GM21825 (cell line): ENCODE measurements around the gene HTRA1.

Source experiments
- ATAC-seq: cut with Tn5 transposase; IDR thresholded peaks from one replicate; pipeline ENCODE4 v1.9.1; 2021; ENCODE audit warnings: mild to moderate bottlenecking, moderate library complexity; ENCODE audit not compliant: unreplicated experiment

Gene HTRA1

GRCh38 chr10:122550427-122550826 lies 89.1 kb downstream of the HTRA1 start:
- ATAC-seq = no peak

DNA sequence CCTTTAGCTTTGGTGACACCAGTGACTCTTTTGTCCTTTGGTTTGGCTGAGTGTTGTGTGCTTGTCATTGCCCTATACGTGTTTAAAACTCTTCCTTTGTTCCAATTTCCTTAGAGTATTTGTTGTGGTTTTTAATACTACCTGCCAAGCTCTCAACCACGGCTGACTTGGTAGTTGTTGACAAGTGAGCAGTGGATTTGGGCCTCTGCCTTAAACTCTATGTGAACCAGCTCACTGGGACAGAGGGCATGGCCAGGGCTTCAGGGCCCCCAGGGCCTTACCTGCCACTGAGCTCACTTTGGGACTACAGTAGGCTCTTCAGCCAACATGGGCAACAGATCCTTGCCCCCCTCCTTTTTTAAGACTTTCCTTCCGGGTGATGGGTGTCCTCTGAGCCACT lies 89.6 kb downstream of the HTRA1 start:
- no peak for ATAC-seq

GRCh38 chr10:122551450-122551849 lies 90.1 kb downstream of the HTRA1 start:
- ATAC-seq = no peak

- no peak for ATAC-seq
Observed at GRCh38 chr10:122553341-122553740, 92.0 kb downstream of the HTRA1 start.

- no peak for ATAC-seq
Observed at GRCh38 chr10:122554131-122555036, 93.0 kb downstream of the HTRA1 start.

GRCh38 chr10:122555442-122555841 lies 94.1 kb downstream of the HTRA1 start:
- no peak for ATAC-seq

DNA sequence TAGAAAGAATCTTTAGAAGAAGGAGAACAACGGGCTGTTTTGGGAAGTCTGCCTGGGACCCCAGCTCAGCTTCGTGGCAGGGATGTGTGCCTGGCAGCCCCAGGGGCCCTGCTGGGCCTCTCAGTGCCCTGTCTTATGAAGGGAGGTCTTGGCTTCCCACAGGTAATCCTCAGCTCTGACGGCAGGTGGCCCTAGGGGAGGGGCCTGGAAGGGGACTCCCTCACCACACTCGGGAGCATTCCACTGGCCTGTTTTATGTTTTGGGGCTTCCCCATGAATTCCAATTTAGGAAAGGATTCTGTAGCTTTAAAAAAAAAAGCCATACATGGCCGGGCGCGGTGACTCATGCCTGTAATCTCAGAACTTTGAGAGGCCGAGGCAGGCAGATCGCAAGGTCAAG lies 96.2 kb downstream of the HTRA1 start:
- no peak for ATAC-seq

GRCh38 chr10:122558452-122558851 lies 97.1 kb downstream of the HTRA1 start:
- no peak for ATAC-seq

GRCh38 chr10:122559228-122559627 lies 97.9 kb downstream of the HTRA1 start:
- no peak for ATAC-seq

DNA sequence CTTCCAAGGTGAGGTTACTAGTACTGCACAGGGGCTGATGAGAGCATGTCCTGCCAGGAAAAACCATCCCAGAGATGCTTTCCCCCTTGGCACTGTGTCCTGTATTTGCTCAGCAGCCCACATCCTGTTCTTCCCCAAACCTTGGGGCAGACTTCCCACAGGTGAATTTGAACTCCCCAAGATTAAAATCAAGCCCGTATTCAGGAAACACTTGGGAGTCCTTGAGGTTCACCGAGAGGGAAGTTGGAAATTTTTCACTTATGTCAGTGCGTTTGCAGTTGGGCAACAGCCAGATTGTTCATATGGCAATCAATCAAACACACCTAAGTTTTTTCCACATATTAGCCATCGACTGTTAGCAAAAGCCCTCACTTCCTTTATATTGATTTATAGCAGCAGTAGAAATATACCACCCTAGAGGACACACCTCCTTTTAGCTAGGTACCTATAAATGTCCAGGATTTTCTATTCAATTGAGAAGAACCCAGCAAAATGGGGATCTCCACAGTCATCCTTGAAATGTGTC lies 99.0 kb downstream of the HTRA1 start, which contains the start of gene DMBT1:
Gene DMBT1, plus strand, starts transcription at position 476 of the 526 bp plus-strand sequence. Its CDS starts 17 bp downstream, at position 493.
- no peak for ATAC-seq

GRCh38 chr10:122561212-122561611 lies 99.9 kb downstream of the HTRA1 start:
- no peak for ATAC-seq

DNA sequence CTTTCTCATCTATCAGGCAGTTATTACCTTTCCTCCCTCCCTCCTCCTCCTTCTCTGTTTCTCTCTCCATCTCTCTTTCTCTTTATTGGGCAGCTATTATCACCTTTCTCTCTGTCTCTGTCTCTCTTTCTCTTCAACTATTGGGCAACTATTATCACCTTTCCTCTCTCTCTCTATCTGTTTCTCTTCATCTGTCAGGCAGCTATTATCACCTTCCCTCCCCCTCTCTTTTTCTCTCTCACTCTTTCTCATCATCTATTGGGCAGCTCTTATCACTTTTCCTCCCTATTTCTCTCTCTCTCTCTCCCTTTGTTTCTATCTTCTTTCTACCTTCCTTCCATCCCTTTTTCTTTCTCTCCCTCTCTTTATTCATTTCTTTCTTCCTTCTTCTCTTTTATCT lies 100.4 kb downstream of the HTRA1 start:
- ATAC-seq = no peak
